PC-3 (cell line): Measurements from ENCODE around the gene SORL1. TPM values are rescaled to one million over a fixed set of nuclear protein-coding genes. Genes with fewer than 3 reads are reported as not detected.

ENCODE experiments used
- ATAC-seq: fragments of 200-7000 bp; cut with Tn5 transposase; 2 replicates; pipeline ENCODE4 v1.9.1; 2020; ENCODE audit warnings: mild to moderate bottlenecking, moderate library complexity
- BruUV-seq: library from RNA; stranded (reverse); fragments of 400-500 nt; replicated peaks from 2 replicates; lab custom pipeline; 2021; lab: Mats Ljungman, UMichigan
- CTCF ChIA-PET: fragments of 300-600 bp; sonication (Branson Sonifier 250); formaldehyde crosslinking; loops from one replicate; lab custom pipeline; 2022; ENCODE audit warnings: antibody characterized with exemption; lab: Charles Lee
- POLR2A ChIA-PET: fragments of 300-600 bp; sonication (Branson Sonifier 250); formaldehyde crosslinking; loops from one replicate; lab custom pipeline; 2022; ENCODE audit warnings: antibody characterized with exemption; ENCODE audit not compliant: unreplicated experiment; lab: Charles Lee
- DNase-seq: peaks from one replicate; pipeline ENCODE4 v3.0.0-alpha.2; 2015
- H2AFZ ChIP-seq: fragments of 300-600 bp; sonication (generic); 2 replicates; pipeline ENCODE4 v1.6.0; 2016; ENCODE audit warnings: antibody characterized with exemption, low read length
- H3F3A ChIP-seq: fragments of 300-600 bp; sonication (generic); one replicate; pipeline ENCODE4 v1.6.0; 2017; ENCODE audit warnings: antibody characterized with exemption, low read length, control low read depth, mild to moderate bottlenecking; ENCODE audit not compliant: unreplicated experiment
- H3K27ac ChIP-seq: fragments of 300-600 bp; sonication (generic); 2 replicates; pipeline ENCODE4 v1.5.1; 2016; ENCODE audit warnings: mild to moderate bottlenecking, low read length
- H3K27me3 ChIP-seq: fragments of 300-600 bp; sonication (generic); 2 replicates; pipeline ENCODE4 v1.6.1; 2016; ENCODE audit warnings: low read length, mixed read lengths
- H3K36me3 ChIP-seq: fragments of 300-600 bp; sonication (generic); 2 replicates; pipeline ENCODE4 v1.6.1; 2016; ENCODE audit warnings: low read depth, mixed run types, low read length, mixed read lengths
- H3K4me1 ChIP-seq: fragments of 300-600 bp; sonication (generic); 2 replicates; pipeline ENCODE4 v1.5.1; 2016; ENCODE audit warnings: low read length; ENCODE audit not compliant: insufficient read depth
- H3K4me2 ChIP-seq: fragments of 300-600 bp; sonication (generic); 2 replicates; pipeline ENCODE4 v1.6.0; 2016; ENCODE audit warnings: low read length
- H3K4me3 ChIP-seq: fragments of 300-600 bp; sonication (generic); 2 replicates; pipeline ENCODE4 v1.5.1; 2016; ENCODE audit warnings: mild to moderate bottlenecking, low read length, mixed read lengths
- H3K79me2 ChIP-seq: fragments of 300-600 bp; sonication (generic); 2 replicates; pipeline ENCODE4 v1.6.1; 2017; ENCODE audit warnings: low read length, mixed read lengths
- H3K9ac ChIP-seq: fragments of 300-600 bp; sonication (generic); 2 replicates; pipeline ENCODE4 v1.6.0; 2016; ENCODE audit warnings: mild to moderate bottlenecking, low read length
- H3K9me2 ChIP-seq: fragments of 300-600 bp; sonication (generic); replicated peaks from 2 replicates; pipeline ENCODE4 v1.6.1; 2016; ENCODE audit warnings: mixed run types, low read length, mixed read lengths
- H3K9me3 ChIP-seq: fragments of 300-600 bp; sonication (generic); 2 replicates; pipeline ENCODE4 v1.6.1; 2016; ENCODE audit warnings: low read length, mixed read lengths
- H4K20me1 ChIP-seq: fragments of 300-600 bp; sonication (generic); 2 replicates; pipeline ENCODE4 v1.6.1; 2016; ENCODE audit warnings: low read length, mixed read lengths
- CTCF ChIP-seq: fragments of 300-600 bp; sonication (generic); conservative IDR thresholded peaks from 2 replicates; pipeline ENCODE4 v1.5.1; 2017; ENCODE audit warnings: antibody characterized with exemption, low read depth, mild to moderate bottlenecking, low read length
- EZH2 ChIP-seq: fragments of 300-600 bp; sonication (generic); IDR thresholded peaks from one replicate; pipeline ENCODE4 v1.6.1; 2017; ENCODE audit warnings: antibody characterized with exemption, mild to moderate bottlenecking, low read length; ENCODE audit not compliant: unreplicated experiment
- EZH2phosphoT487 ChIP-seq: fragments of 300-600 bp; sonication (generic); IDR thresholded peaks from 2 replicates; pipeline ENCODE4 v1.6.1; 2018; ENCODE audit warnings: mild to moderate bottlenecking, antibody characterized with exemption, low read length, borderline replicate concordance
- intact Hi-C: fragments of 100-400 bp; cut with micrococcal nuclease; formaldehyde crosslinking; loops from 2 replicates; pipeline ENCODE4 v1.9.0; 2023
- total RNA-seq: library from RNA; depleted of rRNA; stranded (reverse); fragments of >200 nt; gene quantifications from 2 replicates; pipeline ENCODE4 v1.2.3, GENCODE V29; 2014

Gene SORL1
- total RNA-seq, 1 experiment from 2014 or later, result 53.7 TPM

GRCh38 chr11:121414141-121414913 is 37.8 kb upstream of the SORL1 start:
- no peak for DNase-seq
- Histone ChIP-seq H2AFZ (no peak overlapping the region), H3K4me1 (peaks cover 25% of the 10 kb centered on the region), H3K36me3 (no peaks in the 10 kb centered on the region), H3K9ac (no peak overlapping the region), H3K27me3 (no peaks in the 10 kb centered on the region), H3K9me3 (no peaks in the 10 kb centered on the region), H3K27ac (no peak overlapping the region), H3K4me3 (no peak overlapping the region), H3F3A (no peaks in the 10 kb centered on the region), H3K4me2 (no peak overlapping the region), H3K79me2 (no peaks in the 10 kb centered on the region), H4K20me1 (no peaks in the 10 kb centered on the region), H3K9me2 (no peaks in the 10 kb centered on the region)
- ChIA-PET CTCF (no interaction called here), POLR2A (no interaction called here)
- BruUV-seq, result no TSS peak
- no peak for ATAC-seq
- TF ChIP-seq CTCF (no peak), EZH2phosphoT487 (no peak), EZH2 (no peak)
- intact Hi-C loops, result no loop called here

GRCh38 chr11:121415856-121416255 is 36.3 kb upstream of the SORL1 start:
- peak; percentile 92 for DNase-seq
- H3K27me3 ChIP-seq, result no peaks in the 10 kb centered on the region
- no peaks in the 10 kb centered on the region for H4K20me1 ChIP-seq
- no peaks in the 10 kb centered on the region for H3K9me3 ChIP-seq
- intact Hi-C loops, result loop anchor here (5.0 kb wide), 1 partner anchor 159 kb away; no protein-coding TSS in a partner anchor
- H3F3A ChIP-seq, result no peaks in the 10 kb centered on the region
- H3K4me2 ChIP-seq, result peak overlapping the region; percentile 27; the same call in 1 of the 2 replicates
- ATAC-seq, result peak; percentile 79
- H3K27ac ChIP-seq, result no peak overlapping the region
- ChIA-PET CTCF (no interaction called here), POLR2A (no interaction called here)
- H2AFZ ChIP-seq, result no peak overlapping the region
- no peaks in the 10 kb centered on the region for H3K36me3 ChIP-seq
- H3K9me2 ChIP-seq, result no peaks in the 10 kb centered on the region
- H3K9ac ChIP-seq, result no peak overlapping the region
- H3K4me3 ChIP-seq, result no peak overlapping the region
- H3K79me2 ChIP-seq, result no peaks in the 10 kb centered on the region
- H3K4me1 ChIP-seq, result peaks cover 25% of the 10 kb centered on the region
- no TSS peak for BruUV-seq
- TF ChIP-seq CTCF (no peak), EZH2phosphoT487 (no peak), EZH2 (no peak)

- peak; percentile 68 for ATAC-seq
These were observed 35.0 kb upstream of the SORL1 start for GRCh38 chr11:121417055-121417551.

More at GRCh38 chr11:121417055-121417551, 35.0 kb upstream of the SORL1 start:
- no peaks in the 10 kb centered on the region for H3K27me3 ChIP-seq
- peaks cover 35% of the 10 kb centered on the region for H3K4me1 ChIP-seq
- DNase-seq, result peak; percentile 98
- CTCF ChIA-PET, result interaction anchor here (0.7 kb wide), 1 partner anchor 34 kb away, joined by 3 read pairs; no protein-coding TSS in a partner anchor
- POLR2A ChIA-PET, result no interaction called here
- BruUV-seq, result no TSS peak
- H3K79me2 ChIP-seq, result no peaks in the 10 kb centered on the region
- peak overlapping the region; percentile 38 for H3K27ac ChIP-seq
- H3K4me2 ChIP-seq, result peak overlapping the region; percentile 55
- intact Hi-C loops, result loop anchor here (5.0 kb wide), 1 partner anchor 160 kb away; no protein-coding TSS in a partner anchor
- H3K9ac ChIP-seq, result no peak overlapping the region
- no peaks in the 10 kb centered on the region for H3K36me3 ChIP-seq
- H3K9me2 ChIP-seq, result no peaks in the 10 kb centered on the region
- H3K9me3 ChIP-seq, result no peaks in the 10 kb centered on the region
- no peak for TF ChIP-seq EZH2phosphoT487
- TF ChIP-seq EZH2, result no peak
- TF ChIP-seq CTCF, result no peak
- 0 out of 2 replicates have a peak overlapping the region, but pooled peaks have one; percentile 10 for H2AFZ ChIP-seq
- no peaks in the 10 kb centered on the region for H4K20me1 ChIP-seq
- H3K4me3 ChIP-seq, result no peak overlapping the region
- no peaks in the 10 kb centered on the region for H3F3A ChIP-seq
